ENCODE results near the gene DCAF15.

The DCAF15 gene

DNA sequence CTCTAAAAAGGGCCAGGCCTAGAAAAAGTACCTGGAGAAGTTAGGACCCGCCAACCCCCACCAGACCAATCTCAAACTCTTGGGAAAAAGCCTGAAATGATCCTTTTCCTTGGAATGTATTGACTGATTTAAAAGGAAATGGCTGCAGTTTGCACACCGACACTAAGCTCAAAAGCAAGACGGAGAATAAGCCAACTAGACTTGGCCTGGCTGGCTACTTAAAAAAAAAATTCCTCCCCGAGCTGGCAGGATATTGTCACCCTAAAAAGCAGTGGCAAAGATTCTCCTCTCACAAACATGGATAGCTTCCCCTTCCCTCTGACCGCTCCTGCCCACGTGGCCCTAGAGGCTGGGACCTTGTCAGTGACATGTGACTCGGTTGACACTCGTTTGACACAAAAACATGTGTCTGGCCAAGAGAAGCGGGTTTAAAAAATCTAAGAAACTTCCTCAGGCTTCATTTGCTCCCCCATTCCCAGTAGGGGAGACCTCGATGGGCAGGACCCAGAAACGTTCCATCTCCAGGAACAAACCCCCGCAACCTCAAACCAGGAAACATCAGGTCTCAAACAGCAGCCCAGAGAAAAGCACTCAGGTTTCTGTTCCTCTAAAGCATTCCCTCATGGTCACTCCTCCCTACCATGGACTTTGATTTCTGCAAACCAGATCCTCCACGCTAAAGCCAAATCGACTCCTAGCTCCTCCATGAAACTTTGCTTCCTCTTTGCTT is 52.5 kb downstream of the DCAF15 start:
- TF ChIP-seq CTCF (IDR thresholded peaks at IDR 0.05; ENCODE audit: low read depth, low read length, missing control alignments) = no peak
- in situ Hi-C loops (cut with HindIII; ENCODE audit: low sequenced_read_pairs) = no loop called here
- no peak for DNase-seq (ENCODE audit: low read depth)
- no peak overlapping the region for H3K4me3 ChIP-seq (ENCODE audit: low read depth, low read length)

DNA sequence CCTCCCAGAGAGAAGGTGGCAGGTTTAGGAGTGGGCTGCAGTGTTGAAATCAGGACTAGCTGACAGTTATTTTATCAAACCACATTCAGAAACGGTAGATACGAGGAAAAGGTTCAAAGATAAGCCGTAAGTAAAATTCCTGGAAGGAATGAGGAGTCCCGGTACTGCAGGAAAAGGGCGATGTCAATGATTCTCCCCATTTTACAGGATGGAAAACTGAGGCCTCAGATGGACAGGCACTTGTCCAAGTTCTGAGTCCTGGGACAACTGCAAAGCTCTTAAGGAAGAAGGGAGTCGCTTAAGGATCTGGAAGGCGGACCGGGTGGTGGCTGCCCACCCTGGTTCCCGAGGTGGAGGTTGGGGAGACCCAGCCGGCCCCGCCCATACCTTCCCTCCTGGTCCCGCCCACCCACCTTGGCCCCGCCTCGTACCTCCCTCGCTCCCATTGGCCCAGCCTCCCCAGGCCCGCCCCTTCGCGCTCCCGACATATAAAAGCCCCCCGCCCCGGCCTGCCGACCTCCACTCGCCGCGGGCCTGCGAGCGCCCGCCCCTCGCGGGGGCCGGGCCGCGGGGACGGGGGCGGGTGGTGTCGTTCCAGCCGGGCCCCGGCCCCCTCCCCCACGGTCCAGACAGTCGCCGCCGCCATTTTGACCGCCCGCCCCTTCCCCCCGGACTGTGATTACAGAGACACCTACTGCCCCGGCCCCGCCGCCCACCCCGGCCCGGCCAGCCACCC is 53.2 kb downstream of the DCAF15 start:
- H3K4me3 ChIP-seq (ENCODE audit: low read depth, low read length) = peak overlapping the region; percentile 64
- no peak for TF ChIP-seq CTCF (IDR thresholded peaks at IDR 0.05; ENCODE audit: low read depth, low read length, missing control alignments)
- DNase-seq (ENCODE audit: low read depth) = peak; percentile 63
- in situ Hi-C loops (cut with HindIII; ENCODE audit: low sequenced_read_pairs) = no loop called here

DNA sequence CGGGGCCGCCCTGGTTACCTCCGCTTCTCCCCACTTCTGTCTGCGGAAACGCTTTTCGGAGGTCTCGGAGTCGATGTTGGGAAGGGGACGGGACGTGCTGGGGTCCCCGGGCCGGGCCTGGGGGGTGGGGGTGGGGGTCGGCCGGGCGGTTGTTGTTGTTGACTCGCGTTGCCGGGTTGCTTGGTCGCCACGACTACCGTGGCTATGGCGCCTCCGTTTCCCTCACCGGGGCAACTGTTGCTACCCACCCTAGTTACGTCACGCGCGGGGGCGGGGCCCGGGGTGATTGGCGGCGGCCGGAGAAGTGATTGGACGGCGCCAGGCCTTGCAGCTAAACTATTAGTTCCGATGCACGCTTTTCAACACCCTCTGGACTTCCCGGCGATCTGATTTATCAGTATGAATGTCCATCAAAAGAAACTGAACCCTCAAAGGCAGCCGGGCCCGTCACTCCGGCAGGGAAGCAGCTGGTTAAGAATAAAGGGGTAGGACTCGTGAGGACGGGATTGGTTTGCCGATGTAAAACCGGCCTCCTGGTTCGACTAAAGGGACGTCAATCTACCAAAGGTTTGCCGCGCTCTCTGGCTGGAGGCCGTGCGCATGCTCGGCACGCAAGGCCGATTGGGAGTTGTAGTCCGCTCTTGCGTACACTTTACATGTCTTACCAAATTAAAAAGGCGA is 53.9 kb downstream of the DCAF15 start, which contains the start of gene RFX1:
TSS of gene RFX1 (minus strand) at position 236 of the 681 bp plus-strand sequence. CDS start 12,477 bp downstream, outside the sequence.
- in situ Hi-C loops (cut with HindIII; ENCODE audit: low sequenced_read_pairs) = no loop called here
- no peak for TF ChIP-seq CTCF (IDR thresholded peaks at IDR 0.05; ENCODE audit: low read depth, low read length, missing control alignments)
- peak within 1 kb of the TSS; percentile 64 for H3K4me3 ChIP-seq (ENCODE audit: low read depth, low read length)
- DNase-seq (ENCODE audit: low read depth) = peak; percentile 100

GRCh38 chr19:14006766-14007562 is 54.7 kb downstream of the DCAF15 start:
- no peak for DNase-seq (ENCODE audit: low read depth)
- H3K4me3 ChIP-seq (ENCODE audit: low read depth, low read length) = peak overlapping the region; percentile 64
- TF ChIP-seq CTCF (IDR thresholded peaks at IDR 0.05; ENCODE audit: low read depth, low read length, missing control alignments) = no peak
- in situ Hi-C loops (cut with HindIII; ENCODE audit: low sequenced_read_pairs) = no loop called here
